Measurements from ENCODE around the gene GNAI2.
"Not testable (repeated sequence)": the region's sequence is repeated elsewhere in the genome, so short reads cannot be mapped to it uniquely, and the experiment has no call there.

GNAI2 gene

GRCh38 chr3:50227390-50228183 is 8.4 kb upstream of the GNAI2 start:
- DNase-seq = peak; percentile 59

GRCh38 chr3:50228184-50228763 is 7.7 kb upstream of the GNAI2 start:
- DNase-seq = not testable (repeated sequence)

GRCh38 chr3:50229490-50229889 is 6.5 kb upstream of the GNAI2 start:
- DNase-seq = no peak

GRCh38 chr3:50230104-50230793 is 5.8 kb upstream of the GNAI2 start:
- no peak for DNase-seq

GRCh38 chr3:50230794-50231125 is 5.2 kb upstream of the GNAI2 start:
- DNase-seq = no peak

GRCh38 chr3:50231581-50231980 is 4.4 kb upstream of the GNAI2 start:
- DNase-seq = no peak

GRCh38 chr3:50232303-50232702 is 3.7 kb upstream of the GNAI2 start:
- no peak for DNase-seq

GRCh38 chr3:50233176-50233575 is 2.8 kb upstream of the GNAI2 start:
- DNase-seq = no peak

GRCh38 chr3:50236484-50237132 is 604 bp downstream of the GNAI2 start:
- no peak for DNase-seq

GRCh38 chr3:50237133-50237651 is 1.2 kb downstream of the GNAI2 start:
- no peak for DNase-seq

GRCh38 chr3:50237754-50238548 is 1.9 kb downstream of the GNAI2 start:
- DNase-seq = no peak

- no peak for DNase-seq
These were observed 2.6 kb downstream of the GNAI2 start for GRCh38 chr3:50238549-50239026.

- no peak for DNase-seq
These were observed 3.6 kb downstream of the GNAI2 start for GRCh38 chr3:50239649-50240048.

GRCh38 chr3:50241163-50241562 is 5.2 kb downstream of the GNAI2 start:
- DNase-seq = no peak

GRCh38 chr3:50241713-50242380 is 5.8 kb downstream of the GNAI2 start:
- DNase-seq = no peak

GRCh38 chr3:50242381-50242770 is 6.4 kb downstream of the GNAI2 start:
- no peak for DNase-seq

GRCh38 chr3:50242851-50243542 is 7.0 kb downstream of the GNAI2 start:
- DNase-seq = no peak

- no peak for DNase-seq
These were observed 7.5 kb downstream of the GNAI2 start for GRCh38 chr3:50243543-50243895.

GRCh38 chr3:50244813-50245212 is 8.8 kb downstream of the GNAI2 start:
- not testable (repeated sequence) for DNase-seq

- no peak for DNase-seq
These were observed 9.3 kb downstream of the GNAI2 start for GRCh38 chr3:50245251-50245745.

Measured in NCI-H2081 treated with DMSO at 0.1 percent for 48 hours (cell line).